HG03520 (cell line): Measurements from ENCODE around the gene CFAP157.
"Not testable (repeated sequence)": the region's sequence is repeated elsewhere in the genome, so short reads cannot be mapped to it uniquely, and the experiment has no call there.

Source experiments
- ATAC-seq: cut with Tn5 transposase; IDR thresholded peaks from one replicate; pipeline ENCODE4 v1.9.1; 2021; ENCODE audit warnings: mild to moderate bottlenecking, moderate library complexity; ENCODE audit not compliant: unreplicated experiment

CFAP157 gene

DNA sequence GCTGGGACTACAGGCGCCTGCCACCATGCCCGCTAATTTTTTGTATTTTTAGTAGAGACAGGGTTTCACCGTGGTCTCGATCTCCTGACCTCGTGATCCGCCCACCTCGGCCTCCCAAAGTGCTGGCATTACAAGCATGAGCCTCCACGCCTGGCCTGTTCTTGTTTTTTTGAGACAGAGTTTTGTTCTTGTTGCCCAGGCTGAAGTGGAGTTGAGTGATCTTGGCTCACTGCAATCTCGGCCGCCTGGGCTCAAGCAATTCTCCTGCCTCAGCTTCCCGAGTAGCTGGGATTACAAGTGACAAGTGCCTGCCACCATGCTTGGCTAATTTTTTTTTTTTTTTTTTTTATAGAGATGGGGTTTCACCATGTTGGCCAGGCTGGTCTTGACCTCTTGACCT lies 50.0 kb downstream of the CFAP157 start:
- not testable (repeated sequence) for ATAC-seq

DNA sequence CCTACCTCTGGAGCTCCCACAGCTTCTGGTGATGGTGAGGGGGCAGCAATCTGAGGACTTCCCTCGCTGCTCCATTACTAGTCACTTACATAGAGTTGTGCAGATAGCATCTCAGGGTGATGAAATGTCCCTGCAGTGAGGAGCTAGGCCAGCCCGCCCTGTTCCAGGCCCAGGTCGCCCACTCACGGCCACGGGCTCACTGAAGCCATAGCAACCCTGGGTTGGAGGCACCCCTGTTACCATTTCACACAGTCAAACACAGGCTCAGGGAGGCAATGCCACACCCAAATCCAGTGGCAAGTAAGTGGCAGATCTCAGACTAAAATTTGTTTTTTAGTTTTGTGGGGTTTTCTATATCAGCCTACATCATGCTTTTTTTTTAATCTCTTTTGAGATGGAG lies 52.1 kb downstream of the CFAP157 start:
- ATAC-seq = no peak

GRCh38 chr9:127761061-127761460 lies 54.3 kb downstream of the CFAP157 start:
- ATAC-seq = no peak

- ATAC-seq = no peak
Measured at GRCh38 chr9:127761491-127761956, 54.7 kb downstream of the CFAP157 start.

GRCh38 chr9:127762111-127762676 lies 55.4 kb downstream of the CFAP157 start:
- no peak for ATAC-seq

- no peak for ATAC-seq
Measured at GRCh38 chr9:127763918-127764384, 57.2 kb downstream of the CFAP157 start.

GRCh38 chr9:127765418-127765817 lies 58.6 kb downstream of the CFAP157 start:
- ATAC-seq = no peak
